ENCODE data around the gene AQP12B. TPM values are rescaled to one million over a fixed set of nuclear protein-coding genes. Genes with fewer than 3 reads are reported as not detected.

AQP12B gene
- total and polyA plus RNA-seq, 2 of the 8 experiments (the other 6 are each of a cell fraction or from before 2014, with no cell fraction given): not detected

DNA sequence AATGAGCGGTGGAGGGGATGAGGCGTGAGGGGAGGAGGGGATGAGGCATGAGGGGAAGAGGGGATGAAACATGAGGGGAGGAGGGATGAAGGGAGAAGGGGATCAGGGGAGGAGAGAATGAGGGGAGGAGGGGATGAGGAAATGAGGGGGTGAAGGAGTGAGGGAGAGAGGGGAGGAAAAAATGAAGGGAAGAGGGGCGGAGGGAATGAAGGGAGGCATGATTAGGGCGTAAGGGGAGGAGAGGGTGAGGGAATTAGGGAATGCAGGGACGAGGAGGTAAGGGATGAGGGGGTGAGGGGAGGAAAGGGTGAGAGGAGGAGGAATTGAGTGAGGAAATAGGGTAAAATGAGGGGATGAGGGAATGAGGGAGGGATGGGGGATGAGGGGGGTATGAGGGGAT is 49.5 kb upstream of the AQP12B start:
- no peak overlapping the region for H2AK5ac ChIP-seq (ENCODE audit: low read depth, low read length)
- no peak overlapping the region for H2BK20ac ChIP-seq (ENCODE audit: low read length)
- TF ChIP-seq RAD21 (IDR thresholded peaks at IDR 0.05 in 1 of 2, conservative IDR thresholded peaks at IDR 0.05 in 1 of 2; ENCODE audit: low read depth in 2 of 2, low read length in 2 of 2) (no peak), KDM1A (IDR thresholded peaks at IDR 0.05; ENCODE audit: borderline replicate concordance, low read length) (no peak), PHF8 (conservative IDR thresholded peaks at IDR 0.05; ENCODE audit: low read depth, low read length) (no peak), SP2 (IDR thresholded peaks at IDR 0.05; ENCODE audit: low read length) (no peak), TAF7 (optimal IDR thresholded peaks at IDR 0.05; ENCODE audit: borderline replicate concordance, low read depth, low read length) (no peak), TBP (IDR thresholded peaks at IDR 0.05; ENCODE audit: low read depth, low read length) (no peak)
- ChIA-PET CTCF (ENCODE audit: partially characterized antibody) (interaction anchor here (1.0 kb wide), 2 partner anchors 10 to 108 kb away, joined by 3 to 4 read pairs; no protein-coding TSS in a partner anchor), POLR2A (ENCODE audit: partially characterized antibody) (interaction anchor here (1.2 to 1.6 kb wide), 2 partner anchors 13 to 56 kb away, joined by 3 read pairs; no protein-coding TSS in a partner anchor)
- H3K79me2 ChIP-seq (ENCODE audit: control insufficient read depth in 1 of 2, insufficient read depth in 2 of 2, low read length in 2 of 2): no peaks in the 10 kb centered on the region
- H2BK120ac ChIP-seq (replicated peaks; ENCODE audit: low read depth, low read length): no peak overlapping the region
- H3K18ac ChIP-seq (ENCODE audit: extremely low read depth, low read length): no peak overlapping the region
- no peak overlapping the region for H4K5ac ChIP-seq (ENCODE audit: insufficient read length, low read depth, low read length)
- H3K14ac ChIP-seq (ENCODE audit: insufficient read length): no peak overlapping the region
- H3K27ac ChIP-seq (ENCODE audit: low read depth, low read length): no peak overlapping the region
- peaks cover 8 to 13% of the 10 kb centered on the region in 2 experiments for H4K20me1 ChIP-seq (replicated peaks in 1 of 2; ENCODE audit: control insufficient read depth in 1 of 2, insufficient read depth in 2 of 2, low read length in 2 of 2)
- H3K4me3 ChIP-seq (ENCODE audit: extremely low read depth in 1 of 4, insufficient read depth in 2 of 4, low read depth in 3 of 4, low read length in 4 of 4): no peak overlapping the region
- H3K36me3 ChIP-seq (ENCODE audit: control insufficient read depth in 2 of 4, insufficient read depth in 4 of 4, low read length in 3 of 4): peaks cover 10 to 50% (median 34%) of the 10 kb centered on the region in 4 experiments
- no peak overlapping the region for H3K9ac ChIP-seq (replicated peaks in 1 of 4; ENCODE audit: extremely low read depth in 1 of 4, low read depth in 3 of 4, low read length in 3 of 4)
- no peak overlapping the region for H3K4me2 ChIP-seq (ENCODE audit: insufficient read depth in 1 of 2, low read depth in 2 of 2, low read length in 2 of 2)
- WGBS, 2 experiments (ENCODE audit: extremely low coverage in 1 of 2, insufficient coverage in 1 of 2, insufficient read length in 1 of 2, insufficient replicate concordance in 2 of 2, low coverage in 1 of 2, low lambda C conversion rate in 2 of 2, missing lambda C conversion rate in 1 of 2): 93 to 100% methylated on average over 3 to 5 of the region's 5 CpGs
- H3K79me1 ChIP-seq (ENCODE audit: low read depth, low read length): peaks cover 3% of the 10 kb centered on the region; the same call in 1 of the 2 replicates
- no peak for FAIRE-seq
- no peak overlapping the region for H2AFZ ChIP-seq (ENCODE audit: low read length)
- H2BK12ac ChIP-seq (ENCODE audit: low read depth, low read length): no peak overlapping the region
- H3K4ac ChIP-seq (replicated peaks; ENCODE audit: insufficient read length, low read depth, low read length): no peak overlapping the region
- peaks cover 4% of the 10 kb centered on the region; the same call in 1 of the 2 replicates for H3K23me2 ChIP-seq (ENCODE audit: low read depth, low read length)
- H3K4me1 ChIP-seq (replicated peaks in 1 of 4; ENCODE audit: control insufficient read depth in 3 of 4, insufficient read depth in 4 of 4, low read length in 3 of 4): no peaks in the 10 kb centered on the region; a peak in 1 of 7 replicates
- no peak for DNase-seq (ENCODE audit: low read depth in 1 of 2, low spot score in 2 of 2)
- H2BK15ac ChIP-seq (ENCODE audit: low read length): no peak overlapping the region
- no peak overlapping the region for H3K56ac ChIP-seq (replicated peaks; ENCODE audit: insufficient read length, low read depth, low read length)
- H4K8ac ChIP-seq (ENCODE audit: extremely low read depth, insufficient read depth, low read length): no peak overlapping the region
- H3K27me3 ChIP-seq (replicated peaks in 1 of 4; ENCODE audit: control insufficient read depth in 3 of 4, extremely low read depth in 1 of 4, insufficient read depth in 3 of 4, low read length in 3 of 4): no peaks in the 10 kb centered on the region
- no peak overlapping the region for H2BK5ac ChIP-seq (ENCODE audit: low read depth, low read length)
- H3K9me3 ChIP-seq (ENCODE audit: insufficient read depth in 2 of 2, low read depth in 1 of 2, low read length in 1 of 2): no peaks in the 10 kb centered on the region
- H3K23ac ChIP-seq (ENCODE audit: insufficient read length): no peak overlapping the region
- H4K91ac ChIP-seq (replicated peaks; ENCODE audit: insufficient read length, low read length): no peak overlapping the region
